GM21447 (cell line): ENCODE data around the gene PAGR1.
"Not testable (repeated sequence)": the region's sequence is repeated elsewhere in the genome, so short reads cannot be mapped to it uniquely, and the experiment has no call there.

Experiments
- ATAC-seq: cut with Tn5 transposase; IDR thresholded peaks from one replicate; pipeline ENCODE4 v1.9.1; 2021; ENCODE audit not compliant: unreplicated experiment

PAGR1 gene

GRCh38 chr16:29791845-29792807, 23.8 kb upstream of the PAGR1 start:
- no peak for ATAC-seq

GRCh38 chr16:29793153-29793552, 22.8 kb upstream of the PAGR1 start:
- ATAC-seq, result not testable (repeated sequence)

GRCh38 chr16:29794231-29794710, 21.7 kb upstream of the PAGR1 start:
- no peak for ATAC-seq

GRCh38 chr16:29802416-29802935, 13.5 kb upstream of the PAGR1 start:
- ATAC-seq, result no peak

GRCh38 chr16:29804020-29804419, 11.9 kb upstream of the PAGR1 start:
- no peak for ATAC-seq

- no peak for ATAC-seq
Observed at GRCh38 chr16:29804455-29805231, 11.3 kb upstream of the PAGR1 start.

- ATAC-seq, result peak; percentile 47
Observed at GRCh38 chr16:29805232-29806098, 10.5 kb upstream of the PAGR1 start.

- no peak for ATAC-seq
Observed at GRCh38 chr16:29806099-29806579, 9.8 kb upstream of the PAGR1 start, which contains the start of gene MAZ. TSS of gene MAZ (plus strand) at chr16:29806529. CDS start at chr16:29806702, 173 bp downstream.

GRCh38 chr16:29806641-29807425, 9.1 kb upstream of the PAGR1 start:
- ATAC-seq, result no peak

- ATAC-seq, result peak; percentile 26
Observed at GRCh38 chr16:29807426-29808218, 8.3 kb upstream of the PAGR1 start.

- no peak for ATAC-seq
Observed at GRCh38 chr16:29808219-29808900, 7.6 kb upstream of the PAGR1 start.

- no peak for ATAC-seq
Observed at GRCh38 chr16:29809031-29809747, 6.8 kb upstream of the PAGR1 start.

GRCh38 chr16:29809850-29810698, 5.9 kb upstream of the PAGR1 start:
- no peak for ATAC-seq

GRCh38 chr16:29810699-29811169, 5.2 kb upstream of the PAGR1 start:
- ATAC-seq, result no peak

GRCh38 chr16:29811170-29811895, 4.6 kb upstream of the PAGR1 start:
- peak; percentile 35 for ATAC-seq
